ENCODE measurements around the gene DRC7. TPM values are rescaled to one million over a fixed set of nuclear protein-coding genes. Genes with fewer than 3 reads are reported as not detected.

DRC7 gene
- total and polyA plus RNA-seq, 9 of the 15 experiments (the other 6 are each of a cell fraction or from before 2014, with no cell fraction given): 0.04 to 0.33 (median 0.12) TPM; not detected in 3

DNA sequence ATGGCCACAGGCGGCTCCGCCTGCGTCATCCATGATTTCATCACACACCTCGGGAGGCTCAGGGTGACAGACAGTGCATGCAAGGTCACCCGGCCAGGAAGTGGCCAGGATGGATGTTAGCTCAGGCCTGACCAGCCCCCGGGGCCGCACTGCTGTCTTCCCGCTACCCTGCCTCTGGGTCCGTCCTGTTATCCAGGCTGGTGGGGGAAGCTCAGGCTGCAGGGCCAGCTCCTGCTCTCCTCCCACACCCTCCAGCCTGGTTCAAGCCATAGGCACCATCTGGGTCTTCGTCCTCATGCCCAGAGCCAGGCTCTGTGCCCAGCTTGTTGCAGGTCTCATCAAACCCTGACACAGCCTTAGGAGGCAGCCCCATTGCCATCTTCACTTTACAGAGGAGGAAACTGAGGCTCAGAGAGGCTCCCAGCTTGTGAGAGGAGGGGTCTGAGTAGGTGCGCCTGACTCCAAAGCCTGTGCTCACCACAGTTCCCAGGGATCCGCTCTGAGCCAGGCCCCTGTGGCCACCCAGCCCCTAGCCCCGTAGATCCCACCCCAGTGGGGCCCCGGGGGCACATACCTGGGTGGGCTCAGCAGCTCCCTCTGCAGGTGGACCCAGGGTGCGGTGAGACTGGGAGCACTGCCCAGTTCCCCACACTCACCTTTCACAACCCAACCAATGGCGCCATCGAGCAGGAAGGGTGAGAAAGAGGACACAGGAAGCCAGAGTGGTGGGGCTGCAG is 26.9 kb upstream of the DRC7 start (continued):
- TF ChIP-seq, protein P1, sequence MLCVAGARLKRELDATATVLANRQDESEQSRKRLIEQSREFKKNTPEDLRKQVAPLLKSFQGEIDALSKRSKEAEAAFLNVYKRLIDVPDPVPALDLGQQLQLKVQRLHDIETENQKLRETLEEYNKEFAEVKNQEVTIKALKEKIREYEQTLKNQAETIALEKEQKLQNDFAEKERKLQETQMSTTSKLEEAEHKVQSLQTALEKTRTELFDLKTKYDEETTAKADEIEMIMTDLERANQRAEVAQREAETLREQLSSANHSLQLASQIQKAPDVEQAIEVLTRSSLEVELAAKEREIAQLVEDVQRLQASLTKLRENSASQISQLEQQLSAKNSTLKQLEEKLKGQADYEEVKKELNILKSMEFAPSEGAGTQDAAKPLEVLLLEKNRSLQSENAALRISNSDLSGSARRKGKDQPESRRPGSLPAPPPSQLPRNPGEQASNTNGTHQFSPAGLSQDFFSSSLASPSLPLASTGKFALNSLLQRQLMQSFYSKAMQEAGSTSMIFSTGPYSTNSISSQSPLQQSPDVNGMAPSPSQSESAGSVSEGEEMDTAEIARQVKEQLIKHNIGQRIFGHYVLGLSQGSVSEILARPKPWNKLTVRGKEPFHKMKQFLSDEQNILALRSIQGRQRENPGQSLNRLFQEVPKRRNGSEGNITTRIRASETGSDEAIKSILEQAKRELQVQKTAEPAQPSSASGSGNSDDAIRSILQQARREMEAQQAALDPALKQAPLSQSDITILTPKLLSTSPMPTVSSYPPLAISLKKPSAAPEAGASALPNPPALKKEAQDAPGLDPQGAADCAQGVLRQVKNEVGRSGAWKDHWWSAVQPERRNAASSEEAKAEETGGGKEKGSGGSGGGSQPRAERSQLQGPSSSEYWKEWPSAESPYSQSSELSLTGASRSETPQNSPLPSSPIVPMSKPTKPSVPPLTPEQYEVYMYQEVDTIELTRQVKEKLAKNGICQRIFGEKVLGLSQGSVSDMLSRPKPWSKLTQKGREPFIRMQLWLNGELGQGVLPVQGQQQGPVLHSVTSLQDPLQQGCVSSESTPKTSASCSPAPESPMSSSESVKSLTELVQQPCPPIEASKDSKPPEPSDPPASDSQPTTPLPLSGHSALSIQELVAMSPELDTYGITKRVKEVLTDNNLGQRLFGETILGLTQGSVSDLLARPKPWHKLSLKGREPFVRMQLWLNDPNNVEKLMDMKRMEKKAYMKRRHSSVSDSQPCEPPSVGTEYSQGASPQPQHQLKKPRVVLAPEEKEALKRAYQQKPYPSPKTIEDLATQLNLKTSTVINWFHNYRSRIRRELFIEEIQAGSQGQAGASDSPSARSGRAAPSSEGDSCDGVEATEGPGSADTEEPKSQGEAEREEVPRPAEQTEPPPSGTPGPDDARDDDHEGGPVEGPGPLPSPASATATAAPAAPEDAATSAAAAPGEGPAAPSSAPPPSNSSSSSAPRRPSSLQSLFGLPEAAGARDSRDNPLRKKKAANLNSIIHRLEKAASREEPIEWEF (CRISPR knock-in tag; IDR thresholded peaks at IDR 0.05): no peak
- TF ChIP-seq ZNF124 (CRISPR knock-in tag; IDR thresholded peaks at IDR 0.05) (no peak), ZC3H8 (IDR thresholded peaks at IDR 0.05) (no peak), KDM1A (IDR thresholded peaks at IDR 0.05) (no peak), MCM2 (IDR thresholded peaks at IDR 0.05; ENCODE audit: low read depth) (no peak), GABPA (tag; conservative IDR thresholded peaks at IDR 0.05; ENCODE audit: low read depth) (peak; percentile 79)
- TF ChIP-seq, protein P2, sequence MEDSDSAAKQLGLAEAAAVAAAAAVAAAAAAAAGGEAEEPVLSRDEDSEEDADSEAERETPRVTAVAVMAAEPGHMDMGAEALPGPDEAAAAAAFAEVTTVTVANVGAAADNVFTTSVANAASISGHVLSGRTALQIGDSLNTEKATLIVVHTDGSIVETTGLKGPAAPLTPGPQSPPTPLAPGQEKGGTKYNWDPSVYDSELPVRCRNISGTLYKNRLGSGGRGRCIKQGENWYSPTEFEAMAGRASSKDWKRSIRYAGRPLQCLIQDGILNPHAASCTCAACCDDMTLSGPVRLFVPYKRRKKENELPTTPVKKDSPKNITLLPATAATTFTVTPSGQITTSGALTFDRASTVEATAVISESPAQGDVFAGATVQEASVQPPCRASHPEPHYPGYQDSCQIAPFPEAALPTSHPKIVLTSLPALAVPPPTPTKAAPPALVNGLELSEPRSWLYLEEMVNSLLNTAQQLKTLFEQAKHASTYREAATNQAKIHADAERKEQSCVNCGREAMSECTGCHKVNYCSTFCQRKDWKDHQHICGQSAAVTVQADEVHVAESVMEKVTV (CRISPR knock-in tag; IDR thresholded peaks at IDR 0.05): no peak
- TF ChIP-seq, protein P3, sequence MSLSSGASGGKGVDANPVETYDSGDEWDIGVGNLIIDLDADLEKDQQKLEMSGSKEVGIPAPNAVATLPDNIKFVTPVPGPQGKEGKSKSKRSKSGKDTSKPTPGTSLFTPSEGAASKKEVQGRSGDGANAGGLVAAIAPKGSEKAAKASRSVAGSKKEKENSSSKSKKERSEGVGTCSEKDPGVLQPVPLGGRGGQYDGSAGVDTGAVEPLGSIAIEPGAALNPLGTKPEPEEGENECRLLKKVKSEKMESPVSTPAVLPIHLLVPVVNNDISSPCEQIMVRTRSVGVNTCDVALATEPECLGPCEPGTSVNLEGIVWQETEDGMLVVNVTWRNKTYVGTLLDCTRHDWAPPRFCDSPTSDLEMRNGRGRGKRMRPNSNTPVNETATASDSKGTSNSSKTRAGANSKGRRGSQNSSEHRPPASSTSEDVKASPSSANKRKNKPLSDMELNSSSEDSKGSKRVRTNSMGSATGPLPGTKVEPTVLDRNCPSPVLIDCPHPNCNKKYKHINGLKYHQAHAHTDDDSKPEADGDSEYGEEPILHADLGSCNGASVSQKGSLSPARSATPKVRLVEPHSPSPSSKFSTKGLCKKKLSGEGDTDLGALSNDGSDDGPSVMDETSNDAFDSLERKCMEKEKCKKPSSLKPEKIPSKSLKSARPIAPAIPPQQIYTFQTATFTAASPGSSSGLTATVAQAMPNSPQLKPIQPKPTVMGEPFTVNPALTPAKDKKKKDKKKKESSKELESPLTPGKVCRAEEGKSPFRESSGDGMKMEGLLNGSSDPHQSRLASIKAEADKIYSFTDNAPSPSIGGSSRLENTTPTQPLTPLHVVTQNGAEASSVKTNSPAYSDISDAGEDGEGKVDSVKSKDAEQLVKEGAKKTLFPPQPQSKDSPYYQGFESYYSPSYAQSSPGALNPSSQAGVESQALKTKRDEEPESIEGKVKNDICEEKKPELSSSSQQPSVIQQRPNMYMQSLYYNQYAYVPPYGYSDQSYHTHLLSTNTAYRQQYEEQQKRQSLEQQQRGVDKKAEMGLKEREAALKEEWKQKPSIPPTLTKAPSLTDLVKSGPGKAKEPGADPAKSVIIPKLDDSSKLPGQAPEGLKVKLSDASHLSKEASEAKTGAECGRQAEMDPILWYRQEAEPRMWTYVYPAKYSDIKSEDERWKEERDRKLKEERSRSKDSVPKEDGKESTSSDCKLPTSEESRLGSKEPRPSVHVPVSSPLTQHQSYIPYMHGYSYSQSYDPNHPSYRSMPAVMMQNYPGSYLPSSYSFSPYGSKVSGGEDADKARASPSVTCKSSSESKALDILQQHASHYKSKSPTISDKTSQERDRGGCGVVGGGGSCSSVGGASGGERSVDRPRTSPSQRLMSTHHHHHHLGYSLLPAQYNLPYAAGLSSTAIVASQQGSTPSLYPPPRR (CRISPR knock-in tag; IDR thresholded peaks at IDR 0.05; ENCODE audit: borderline replicate concordance): no peak
- TF ChIP-seq, protein P4, sequence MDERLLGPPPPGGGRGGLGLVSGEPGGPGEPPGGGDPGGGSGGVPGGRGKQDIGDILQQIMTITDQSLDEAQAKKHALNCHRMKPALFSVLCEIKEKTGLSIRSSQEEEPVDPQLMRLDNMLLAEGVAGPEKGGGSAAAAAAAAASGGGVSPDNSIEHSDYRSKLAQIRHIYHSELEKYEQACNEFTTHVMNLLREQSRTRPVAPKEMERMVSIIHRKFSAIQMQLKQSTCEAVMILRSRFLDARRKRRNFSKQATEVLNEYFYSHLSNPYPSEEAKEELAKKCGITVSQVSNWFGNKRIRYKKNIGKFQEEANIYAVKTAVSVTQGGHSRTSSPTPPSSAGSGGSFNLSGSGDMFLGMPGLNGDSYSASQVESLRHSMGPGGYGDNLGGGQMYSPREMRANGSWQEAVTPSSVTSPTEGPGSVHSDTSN (CRISPR knock-in tag; IDR thresholded peaks at IDR 0.05; ENCODE audit: low read depth): no peak
- TF ChIP-seq, protein P4 (tag; conservative IDR thresholded peaks at IDR 0.05; ENCODE audit: low read depth): peak; percentile 66
- TF ChIP-seq, protein P5, sequence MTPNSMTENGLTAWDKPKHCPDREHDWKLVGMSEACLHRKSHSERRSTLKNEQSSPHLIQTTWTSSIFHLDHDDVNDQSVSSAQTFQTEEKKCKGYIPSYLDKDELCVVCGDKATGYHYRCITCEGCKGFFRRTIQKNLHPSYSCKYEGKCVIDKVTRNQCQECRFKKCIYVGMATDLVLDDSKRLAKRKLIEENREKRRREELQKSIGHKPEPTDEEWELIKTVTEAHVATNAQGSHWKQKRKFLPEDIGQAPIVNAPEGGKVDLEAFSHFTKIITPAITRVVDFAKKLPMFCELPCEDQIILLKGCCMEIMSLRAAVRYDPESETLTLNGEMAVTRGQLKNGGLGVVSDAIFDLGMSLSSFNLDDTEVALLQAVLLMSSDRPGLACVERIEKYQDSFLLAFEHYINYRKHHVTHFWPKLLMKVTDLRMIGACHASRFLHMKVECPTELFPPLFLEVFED (CRISPR knock-in tag; conservative IDR thresholded peaks at IDR 0.05): no peak
